ENCODE measurements around the gene KCNC1. TPM values are rescaled to one million over a fixed set of nuclear protein-coding genes. Genes with fewer than 3 reads are reported as not detected.

KCNC1 gene
- total RNA-seq, 1 experiment from 2014 or later, result 0.04 TPM

DNA sequence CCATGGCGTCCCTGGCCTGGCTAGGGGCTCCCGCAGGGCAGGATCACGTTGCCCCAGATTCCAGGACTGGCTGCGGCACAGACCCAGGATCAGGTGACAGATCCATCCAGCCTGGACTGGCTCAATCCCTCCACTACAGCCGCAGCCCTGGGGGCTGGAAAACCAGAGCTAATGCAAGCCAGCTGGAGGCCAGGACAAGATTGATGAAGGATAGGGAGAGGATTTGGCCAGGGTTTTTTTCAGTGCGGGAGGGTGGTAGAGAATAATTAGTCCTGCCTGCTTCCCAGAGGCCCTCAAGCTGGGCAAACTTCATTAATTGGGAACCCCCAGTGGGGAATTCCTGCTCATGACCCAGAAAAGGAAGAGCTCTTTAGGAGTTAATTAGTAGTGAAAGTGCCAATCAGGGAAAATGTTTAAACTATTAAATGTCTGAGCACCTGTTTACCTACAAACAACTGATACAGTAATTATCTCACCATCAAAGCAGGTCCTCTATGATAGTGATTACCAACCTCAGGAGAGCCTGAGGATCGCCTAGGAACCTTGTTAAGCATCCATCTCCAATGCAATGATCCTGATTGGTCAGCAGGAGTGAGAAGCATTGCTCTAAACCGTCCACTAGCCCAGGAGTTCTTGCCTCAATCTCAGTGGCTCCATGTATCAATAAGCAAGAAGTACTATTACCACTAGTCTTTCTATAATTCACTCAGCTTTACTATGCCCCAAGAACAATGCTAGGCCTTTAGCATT lies 48.2 kb upstream of the KCNC1 start:
- Histone ChIP-seq H3K79me2 (ENCODE audit: insufficient read depth, low read length) (no peaks in the 10 kb centered on the region), H3T11ph (ENCODE audit: low read length) (no peak overlapping the region), H2BK15ac (ENCODE audit: low read depth, low read length) (no peak overlapping the region), H2BK120ac (ENCODE audit: low read depth, low read length, poor library complexity, severe bottlenecking) (no peak overlapping the region), H3K9me3 (ENCODE audit: control insufficient read depth, low read depth, low read length) (no peaks in the 10 kb centered on the region), H3K9ac (ENCODE audit: extremely low read depth, insufficient read length, low read length) (no peak overlapping the region), H3K27me3 (ENCODE audit: insufficient read depth, low read length) (no peaks in the 10 kb centered on the region), H4K91ac (ENCODE audit: insufficient read length, low read depth, low read length) (no peak overlapping the region), H4K5ac (ENCODE audit: insufficient read length, low read depth, low read length) (no peak overlapping the region), H3K4me1 (ENCODE audit: insufficient read depth, low read length) (no peaks in the 10 kb centered on the region), H3K4me2 (ENCODE audit: insufficient read depth, insufficient read length, low read length) (no peak overlapping the region), H3K56ac (ENCODE audit: insufficient read length, low read depth, low read length) (no peak overlapping the region), H2AK5ac (ENCODE audit: insufficient read length, low read length) (no peak overlapping the region), H3K14ac (ENCODE audit: insufficient read depth, low read length) (no peak overlapping the region; the same call in 1 of the 2 replicates), H2AFZ (ENCODE audit: low read length) (no peak overlapping the region), H3K23me2 (ENCODE audit: insufficient read length, low read depth, low read length, poor library complexity, severe bottlenecking) (no peaks in the 10 kb centered on the region), H4K20me1 (ENCODE audit: control insufficient read depth, insufficient read depth, insufficient read length) (no peaks in the 10 kb centered on the region), H2BK5ac (ENCODE audit: insufficient read length, low read length) (no peak overlapping the region), H3K27ac (ENCODE audit: insufficient read length, low read depth, low read length) (no peak overlapping the region), H3K18ac (ENCODE audit: insufficient read length, low read depth, low read length) (no peak overlapping the region), H3K79me1 (ENCODE audit: insufficient read depth, low read depth, low read length, poor library complexity, severe bottlenecking) (no peaks in the 10 kb centered on the region), H3K23ac (ENCODE audit: insufficient read length, low read depth, low read length) (no peak overlapping the region), H2BK12ac (ENCODE audit: insufficient read length, low read depth, low read length) (no peak overlapping the region), H2BK20ac (ENCODE audit: low read depth, low read length, poor library complexity, severe bottlenecking) (no peak overlapping the region), H4K8ac (replicated peaks; ENCODE audit: insufficient read length, low read depth, low read length) (no peak overlapping the region), H3K4ac (ENCODE audit: low read depth, low read length) (no peak overlapping the region)
- no peak overlapping the region for H3K27ac Mint-ChIP-seq
- WGBS (ENCODE audit: extremely low coverage, insufficient read length, low lambda C conversion rate), result no CpG with 5 or more reads among the region's 8 CpGs
- peaks cover 0 to 4% of the 10 kb centered on the region in 2 experiments; a peak in 1 of 4 replicates for H3K4me1 Mint-ChIP-seq
- H3K27me3 Mint-ChIP-seq (ENCODE audit: low read depth), result peaks cover 30% of the 10 kb centered on the region
- no peak overlapping the region for H3K4me3 Mint-ChIP-seq
- H3K9me3 Mint-ChIP-seq, result no peaks in the 10 kb centered on the region
- no peaks in the 10 kb centered on the region for H3K36me3 Mint-ChIP-seq (ENCODE audit: insufficient read depth in 1 of 3, low read depth in 3 of 3)
- DNase-seq, result no peak
- TF ChIP-seq, protein P1, sequence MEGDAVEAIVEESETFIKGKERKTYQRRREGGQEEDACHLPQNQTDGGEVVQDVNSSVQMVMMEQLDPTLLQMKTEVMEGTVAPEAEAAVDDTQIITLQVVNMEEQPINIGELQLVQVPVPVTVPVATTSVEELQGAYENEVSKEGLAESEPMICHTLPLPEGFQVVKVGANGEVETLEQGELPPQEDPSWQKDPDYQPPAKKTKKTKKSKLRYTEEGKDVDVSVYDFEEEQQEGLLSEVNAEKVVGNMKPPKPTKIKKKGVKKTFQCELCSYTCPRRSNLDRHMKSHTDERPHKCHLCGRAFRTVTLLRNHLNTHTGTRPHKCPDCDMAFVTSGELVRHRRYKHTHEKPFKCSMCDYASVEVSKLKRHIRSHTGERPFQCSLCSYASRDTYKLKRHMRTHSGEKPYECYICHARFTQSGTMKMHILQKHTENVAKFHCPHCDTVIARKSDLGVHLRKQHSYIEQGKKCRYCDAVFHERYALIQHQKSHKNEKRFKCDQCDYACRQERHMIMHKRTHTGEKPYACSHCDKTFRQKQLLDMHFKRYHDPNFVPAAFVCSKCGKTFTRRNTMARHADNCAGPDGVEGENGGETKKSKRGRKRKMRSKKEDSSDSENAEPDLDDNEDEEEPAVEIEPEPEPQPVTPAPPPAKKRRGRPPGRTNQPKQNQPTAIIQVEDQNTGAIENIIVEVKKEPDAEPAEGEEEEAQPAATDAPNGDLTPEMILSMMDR (conservative IDR thresholded peaks at IDR 0.05), result no peak
